HFFc6 (cell line): ENCODE results near the gene PIGK. TPM values are rescaled to one million over a fixed set of nuclear protein-coding genes. Genes with fewer than 3 reads are reported as not detected.

ENCODE experiments used
- DNase-seq: peaks from one replicate; pipeline ENCODE4 v3.0.0-alpha.2; 2018
- H3K27ac Mint-ChIP-seq: 2 replicates; pipeline ENCODE4 v1.8.0; 2020; ENCODE audit warnings: mild to moderate bottlenecking, mixed read lengths
- H3K27me3 Mint-ChIP-seq: 2 replicates; pipeline ENCODE4 v1.8.0; 2021; ENCODE audit warnings: mild to moderate bottlenecking, moderate library complexity, mixed read lengths; ENCODE audit not compliant: insufficient read depth
- H3K36me3 Mint-ChIP-seq: 2 replicates; pipeline ENCODE4 v1.8.0; 2021; ENCODE audit warnings: low read depth, mixed read lengths
- H3K4me1 Mint-ChIP-seq: 2 replicates; pipeline ENCODE4 v1.8.0; 2020; ENCODE audit warnings: low read depth, mixed read lengths
- H3K4me3 Mint-ChIP-seq: 2 replicates; pipeline ENCODE4 v1.8.0; 2020; ENCODE audit warnings: mild to moderate bottlenecking, moderate library complexity, mixed read lengths
- H3K9me3 Mint-ChIP-seq: 2 replicates; pipeline ENCODE4 v1.8.0; 2020; ENCODE audit warnings: mild to moderate bottlenecking, mixed read lengths
- total RNA-seq, 6 experiments: library from RNA; stranded (reverse); fragmentation: NEBNext Ultra II Directional; extraction: Animal tissue kit (Norgen Biotek cat#: 25700); gene quantifications; 2 replicates in 1 of 6; 3 replicates in 5 of 6; pipeline ENCODE4 v1.2.3, GENCODE V29; 2021
- TF ChIP-seq, protein P1 (sequence below): fragments of 200-600 bp; sonication (generic); IDR thresholded peaks from 2 replicates; pipeline ENCODE4 v1.5.0; 2021; ENCODE audit warnings: antibody characterized with exemption, mild to moderate bottlenecking

The PIGK gene
- total RNA-seq, 6 experiments from 2014 or later: 55.4 to 77.9 (median 65.5) TPM

DNA sequence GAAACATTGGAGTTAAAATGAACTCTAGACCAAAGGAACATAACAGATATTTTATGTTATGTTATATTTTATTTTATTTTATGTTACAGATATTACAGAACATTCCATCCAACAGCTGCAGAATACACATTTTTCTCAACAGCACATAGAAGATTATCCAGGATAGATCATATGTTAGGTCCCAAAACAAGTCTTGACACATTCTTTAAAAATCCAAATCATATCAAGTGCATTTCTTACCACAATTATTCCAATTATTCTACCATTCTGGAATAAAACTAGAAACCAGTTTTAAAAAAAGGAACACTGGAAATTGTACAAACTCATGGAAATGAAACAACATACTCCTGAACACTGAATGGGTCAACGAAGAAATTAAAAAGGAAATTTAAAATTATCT, 30.9 kb upstream of the PIGK start:
- Mint-ChIP-seq H3K27ac (no peak overlapping the region), H3K9me3 (peaks cover 24% of the 10 kb centered on the region), H3K27me3 (peaks cover 2% of the 10 kb centered on the region), H3K36me3 (peaks cover 25% of the 10 kb centered on the region), H3K4me1 (peaks cover 9% of the 10 kb centered on the region; the same call in 1 of the 2 replicates), H3K4me3 (no peak overlapping the region)
- TF ChIP-seq, protein P1, sequence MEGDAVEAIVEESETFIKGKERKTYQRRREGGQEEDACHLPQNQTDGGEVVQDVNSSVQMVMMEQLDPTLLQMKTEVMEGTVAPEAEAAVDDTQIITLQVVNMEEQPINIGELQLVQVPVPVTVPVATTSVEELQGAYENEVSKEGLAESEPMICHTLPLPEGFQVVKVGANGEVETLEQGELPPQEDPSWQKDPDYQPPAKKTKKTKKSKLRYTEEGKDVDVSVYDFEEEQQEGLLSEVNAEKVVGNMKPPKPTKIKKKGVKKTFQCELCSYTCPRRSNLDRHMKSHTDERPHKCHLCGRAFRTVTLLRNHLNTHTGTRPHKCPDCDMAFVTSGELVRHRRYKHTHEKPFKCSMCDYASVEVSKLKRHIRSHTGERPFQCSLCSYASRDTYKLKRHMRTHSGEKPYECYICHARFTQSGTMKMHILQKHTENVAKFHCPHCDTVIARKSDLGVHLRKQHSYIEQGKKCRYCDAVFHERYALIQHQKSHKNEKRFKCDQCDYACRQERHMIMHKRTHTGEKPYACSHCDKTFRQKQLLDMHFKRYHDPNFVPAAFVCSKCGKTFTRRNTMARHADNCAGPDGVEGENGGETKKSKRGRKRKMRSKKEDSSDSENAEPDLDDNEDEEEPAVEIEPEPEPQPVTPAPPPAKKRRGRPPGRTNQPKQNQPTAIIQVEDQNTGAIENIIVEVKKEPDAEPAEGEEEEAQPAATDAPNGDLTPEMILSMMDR: no peak
- DNase-seq: no peak

DNA sequence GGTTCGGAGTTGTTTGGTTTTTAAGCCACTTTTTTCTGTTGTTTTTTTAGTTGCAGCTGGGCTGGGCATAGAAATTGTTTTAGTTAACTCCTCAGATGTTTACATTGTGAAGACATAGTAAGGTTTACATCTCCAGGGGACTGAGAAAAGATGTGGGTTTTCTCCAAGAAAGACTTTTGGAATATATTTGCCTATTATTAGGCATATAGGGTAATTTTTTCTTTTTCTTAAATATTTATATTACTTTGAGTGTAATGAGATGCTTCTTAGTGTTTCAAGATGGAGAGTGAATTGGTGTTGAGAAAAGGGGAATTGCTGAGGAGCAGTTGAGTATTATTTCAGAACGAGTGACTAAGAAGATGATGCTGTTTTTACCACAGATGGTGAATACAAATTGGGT, 26.6 kb upstream of the PIGK start:
- no peak for DNase-seq
- Mint-ChIP-seq H3K9me3 (peaks cover 17% of the 10 kb centered on the region), H3K27ac (no peak overlapping the region; the same call in 1 of the 2 replicates), H3K27me3 (no peaks in the 10 kb centered on the region; the same call in 1 of the 2 replicates), H3K4me1 (peaks cover 9% of the 10 kb centered on the region; the same call in 1 of the 2 replicates), H3K4me3 (no peak overlapping the region), H3K36me3 (peaks cover 23% of the 10 kb centered on the region)
- TF ChIP-seq, protein P1: no peak

DNA sequence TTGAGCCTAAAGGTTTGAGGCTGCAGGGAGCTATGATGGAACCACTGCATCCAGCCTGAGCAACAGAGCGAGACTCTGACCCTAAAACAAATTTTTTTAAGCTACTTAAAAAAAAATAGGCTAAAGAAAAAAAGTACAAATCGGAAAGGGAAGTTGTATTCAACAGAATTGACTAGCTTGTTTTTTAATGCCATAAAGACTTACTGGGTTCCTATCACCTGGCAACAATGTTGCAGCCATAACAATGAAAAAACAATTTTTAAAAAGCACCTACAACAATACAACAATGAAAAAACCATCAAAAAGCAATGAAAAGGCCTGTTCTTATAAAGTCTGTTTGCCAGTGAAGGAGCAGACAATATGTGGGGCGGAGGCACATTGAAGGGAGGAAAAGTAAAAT, 20.1 kb upstream of the PIGK start:
- H3K27ac Mint-ChIP-seq: no peak overlapping the region
- no peak overlapping the region for H3K4me3 Mint-ChIP-seq
- TF ChIP-seq, protein P1: no peak
- H3K36me3 Mint-ChIP-seq: 0 out of 2 replicates have a peak, but pooled peaks cover 7% of the 10 kb centered on the region
- no peaks in the 10 kb centered on the region for H3K4me1 Mint-ChIP-seq
- H3K9me3 Mint-ChIP-seq: 0 out of 2 replicates have a peak, but pooled peaks cover 6% of the 10 kb centered on the region
- DNase-seq: no peak
- no peaks in the 10 kb centered on the region for H3K27me3 Mint-ChIP-seq

GRCh38 chr1:77238462-77238861, 19.2 kb upstream of the PIGK start:
- Mint-ChIP-seq H3K27ac (no peak overlapping the region), H3K36me3 (0 out of 2 replicates have a peak, but pooled peaks cover 7% of the 10 kb centered on the region), H3K4me1 (no peaks in the 10 kb centered on the region), H3K9me3 (0 out of 2 replicates have a peak, but pooled peaks cover 6% of the 10 kb centered on the region), H3K27me3 (no peaks in the 10 kb centered on the region), H3K4me3 (no peak overlapping the region)
- TF ChIP-seq, protein P1: no peak
- no peak for DNase-seq

DNA sequence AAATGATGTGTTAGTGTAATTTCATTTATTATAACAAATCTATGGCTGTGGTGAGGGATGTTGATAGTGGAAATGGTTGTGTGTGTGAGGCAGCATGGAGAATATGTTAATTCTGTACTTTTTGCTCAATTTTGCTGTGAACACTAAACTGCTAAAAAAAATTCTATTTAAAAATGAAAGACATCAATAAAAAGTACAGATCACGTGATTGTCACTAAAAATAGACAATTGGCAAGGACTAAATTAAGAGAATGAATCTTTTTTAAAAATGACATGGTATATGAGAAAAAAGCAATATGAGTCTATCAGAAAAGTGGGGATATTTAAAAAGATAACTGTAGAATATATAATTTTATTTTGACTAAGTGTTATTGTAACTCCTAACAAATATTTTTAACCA, 15.7 kb upstream of the PIGK start:
- DNase-seq: no peak
- Mint-ChIP-seq H3K9me3 (no peaks in the 10 kb centered on the region), H3K27ac (no peak overlapping the region), H3K27me3 (no peaks in the 10 kb centered on the region), H3K36me3 (no peaks in the 10 kb centered on the region), H3K4me1 (peaks cover 4% of the 10 kb centered on the region), H3K4me3 (no peak overlapping the region)
- TF ChIP-seq, protein P1: no peak

GRCh38 chr1:77234096-77234495, 14.9 kb upstream of the PIGK start:
- peaks cover 12% of the 10 kb centered on the region for H3K4me1 Mint-ChIP-seq
- H3K9me3 Mint-ChIP-seq: no peaks in the 10 kb centered on the region
- H3K27me3 Mint-ChIP-seq: no peaks in the 10 kb centered on the region
- TF ChIP-seq, protein P1: no peak
- no peak for DNase-seq
- no peak overlapping the region for H3K4me3 Mint-ChIP-seq
- H3K27ac Mint-ChIP-seq: no peak overlapping the region
- no peaks in the 10 kb centered on the region for H3K36me3 Mint-ChIP-seq
